Ishikawa (cell line): ENCODE data around the gene ABR.

Experiments
- CEBPB ChIP-seq: IDR thresholded peaks from 2 replicates; pipeline ENCODE4 v1.6.1; 2012
- CREB1 ChIP-seq: IDR thresholded peaks from 2 replicates; pipeline ENCODE4 v1.6.1; 2012; ENCODE audit warnings: low read depth
- EP300 ChIP-seq: IDR thresholded peaks from 2 replicates; pipeline ENCODE4 v1.6.1; 2012; ENCODE audit warnings: borderline replicate concordance
- FOXM1 ChIP-seq: IDR thresholded peaks from 2 replicates; pipeline ENCODE4 v1.6.1; 2012; ENCODE audit warnings: low read depth, borderline replicate concordance
- MAX ChIP-seq: IDR thresholded peaks from 2 replicates; pipeline ENCODE4 v1.6.1; 2012
- NFIC ChIP-seq: IDR thresholded peaks from 2 replicates; pipeline ENCODE4 v1.6.1; 2012
- RAD21 ChIP-seq: IDR thresholded peaks from 2 replicates; pipeline ENCODE4 v1.6.1; 2012; ENCODE audit warnings: low read depth
- TAF1 ChIP-seq: IDR thresholded peaks from 2 replicates; pipeline ENCODE4 v1.6.1; 2012; ENCODE audit warnings: low read depth, mild to moderate bottlenecking
- YY1 ChIP-seq: IDR thresholded peaks from 2 replicates; pipeline ENCODE4 v1.6.1; 2012; ENCODE audit warnings: low read depth

- TF ChIP-seq NFIC: no peak
- no peak for TF ChIP-seq EP300
- no peak for TF ChIP-seq TAF1
- no peak for TF ChIP-seq YY1
- no peak for TF ChIP-seq RAD21
- no peak for TF ChIP-seq CREB1
- no peak for TF ChIP-seq FOXM1
- TF ChIP-seq MAX: no peak
- TF ChIP-seq CEBPB: no peak
Observed at GRCh38 chr17:1180958-1181752, 1.4 kb upstream of the ABR start.
